Cardiac fibroblast (primary cell): ENCODE data around the gene LONRF3.

Experiments used
- DNase-seq, 2 donors: peaks; one replicate each; pipeline versions ENCODE4 v3.0.0 to v3.0.0-alpha.2; 2010; ENCODE audit warnings: low read depth in 2 of 2
- H3K4me3 ChIP-seq, 2 donors: replicated peaks in 1 of 2; 1 replicate in 1 of 2; 2 replicates in 1 of 2; pipeline ENCODE4 v1.5.1; 2011; ENCODE audit warnings: low read depth in 2 of 2, low read length in 2 of 2, mild to moderate bottlenecking in 2 of 2, moderate library complexity in 1 of 2
- CTCF ChIP-seq: IDR thresholded peaks from one replicate; pipeline ENCODE4 v1.5.1; 2011; ENCODE audit warnings: low read depth, mild to moderate bottlenecking, low read length, inconsistent platforms

LONRF3 gene

GRCh38 chrX:118948270-118948669 lies 26.1 kb upstream of the LONRF3 start:
- no peak overlapping the region for H3K4me3 ChIP-seq
- no peak for DNase-seq
- TF ChIP-seq CTCF, result no peak

- DNase-seq, result no peak
- H3K4me3 ChIP-seq, result no peak overlapping the region
- TF ChIP-seq CTCF, result no peak
Observed at GRCh38 chrX:118961866-118962560, 12.4 kb upstream of the LONRF3 start.

- TF ChIP-seq CTCF, result no peak
- DNase-seq, result no peak
- H3K4me3 ChIP-seq, result no peak overlapping the region
Observed at GRCh38 chrX:118963159-118963558, 11.3 kb upstream of the LONRF3 start.

- no peak for DNase-seq
- TF ChIP-seq CTCF, result no peak
- H3K4me3 ChIP-seq, result no peak overlapping the region
Observed at GRCh38 chrX:118964252-118964651, 10.2 kb upstream of the LONRF3 start.

GRCh38 chrX:118965395-118965794 lies 9.0 kb upstream of the LONRF3 start:
- no peak for TF ChIP-seq CTCF

GRCh38 chrX:118968031-118968430 lies 6.4 kb upstream of the LONRF3 start:
- TF ChIP-seq CTCF, result no peak
- no peak overlapping the region for H3K4me3 ChIP-seq
- DNase-seq, result no peak

More at GRCh38 chrX:118965395-118965794, 9.0 kb upstream of the LONRF3 start:
- H3K4me3 ChIP-seq, result no peak overlapping the region
- no peak for DNase-seq

- no peak for TF ChIP-seq CTCF
- DNase-seq, result no peak
- no peak overlapping the region for H3K4me3 ChIP-seq
Observed at GRCh38 chrX:118971552-118971951, 2.9 kb upstream of the LONRF3 start.
